Fibroblast of lung (primary cell): ENCODE results near the gene TOLLIP. TPM values are rescaled to one million over a fixed set of nuclear protein-coding genes. Genes with fewer than 3 reads are reported as not detected.

Experiments
- DNase-seq, 2 donors: peaks; one replicate each; pipeline versions ENCODE4 v3.0.0 to v3.0.0-alpha.2; 2010; ENCODE audit warnings: low read depth in 2 of 2
- H2AFZ ChIP-seq: 2 replicates; pipeline ENCODE4 v1.5.1; 2012; ENCODE audit warnings: low read length, control low read depth, inconsistent platforms
- H3K27ac ChIP-seq: 2 replicates; pipeline ENCODE4 v1.5.1; 2011; ENCODE audit warnings: low read length, control low read depth; ENCODE audit not compliant: insufficient read depth
- H3K27me3 ChIP-seq: 2 replicates; pipeline ENCODE4 v1.5.1; 2011; ENCODE audit warnings: mild to moderate bottlenecking, low read length; ENCODE audit not compliant: control insufficient read depth, insufficient read depth
- H3K36me3 ChIP-seq: 2 replicates; pipeline ENCODE4 v1.5.1; 2011; ENCODE audit warnings: low read length; ENCODE audit not compliant: control insufficient read depth, insufficient read depth
- H3K4me1 ChIP-seq: 2 replicates; pipeline ENCODE4 v1.5.1; 2011; ENCODE audit warnings: low read length; ENCODE audit not compliant: control insufficient read depth, insufficient read depth; ENCODE audit errors: extremely low read depth
- H3K4me2 ChIP-seq: 2 replicates; pipeline ENCODE4 v1.5.1; 2011; ENCODE audit warnings: low read length, control low read depth; ENCODE audit not compliant: insufficient read depth; ENCODE audit errors: extremely low read depth
- H3K4me3 ChIP-seq, 4 experiments: fragments of 200-600 bp in 1 of 4; sonication (generic) in 1 of 4; replicated peaks in 1 of 4; 2 replicates each; pipeline ENCODE4 v1.5.1; 2011 to 2016; ENCODE audit warnings: low read length in 4 of 4, low read depth in 3 of 4, mild to moderate bottlenecking in 3 of 4, control low read depth in 2 of 4, inconsistent platforms in 1 of 4, mixed read lengths in 1 of 4; ENCODE audit not compliant: insufficient read depth in 1 of 4; ENCODE audit errors: control extremely low read depth in 1 of 4
- H3K79me2 ChIP-seq: 2 replicates; pipeline ENCODE4 v1.5.1; 2012; ENCODE audit warnings: mild to moderate bottlenecking, low read length, inconsistent platforms; ENCODE audit not compliant: control insufficient read depth, insufficient read depth
- H3K9ac ChIP-seq: 2 replicates; pipeline ENCODE4 v1.5.1; 2011; ENCODE audit warnings: mild to moderate bottlenecking, low read length, control low read depth; ENCODE audit not compliant: insufficient read depth
- H3K9me3 ChIP-seq: 2 replicates; pipeline ENCODE4 v1.5.1; 2012; ENCODE audit warnings: low read depth, low read length; ENCODE audit not compliant: control insufficient read depth, insufficient read depth
- H4K20me1 ChIP-seq: 2 replicates; pipeline ENCODE4 v1.5.1; 2011; ENCODE audit warnings: low read length; ENCODE audit not compliant: control insufficient read depth, insufficient read depth; ENCODE audit errors: extremely low read depth
- EZH2 ChIP-seq: IDR thresholded peaks from 2 replicates; pipeline ENCODE4 v1.5.1; 2012; ENCODE audit warnings: low read length, control low read depth, mild to moderate bottlenecking; ENCODE audit errors: missing control alignments
- polyA plus RNA-seq, 2 donors: library from polyadenylated mRNA; depleted of rRNA in 1 of 2; stranded (reverse) in 1 of 2; unstranded in 1 of 2; fragments of >200 nt; gene quantifications; 2 replicates each; pipeline ENCODE4 v1.2.1, GENCODE V29; 2011 to 2012; ENCODE audit warnings: missing spikeins in 1 of 2
- total RNA-seq: library from RNA; depleted of rRNA; stranded (reverse); fragments of >200 nt; gene quantifications from 2 replicates; pipeline ENCODE4 v1.2.1, GENCODE V29; 2014
- TF ChIP-seq, protein P1 (sequence below), 2 donors: IDR thresholded peaks in 1 of 2; conservative IDR thresholded peaks in 1 of 2; 1 replicate in 1 of 2; 2 replicates in 1 of 2; pipeline ENCODE4 v1.5.1; 2011 to 2012; ENCODE audit warnings: low read length in 2 of 2, control low read depth in 1 of 2, inconsistent platforms in 1 of 2, low read depth in 1 of 2, mild to moderate bottlenecking in 1 of 2

TOLLIP gene
- total and polyA plus RNA-seq, 2 donors (not counting 1 experiment from before 2014, with no cell fraction given): 28.4 to 34.6 TPM

DNA sequence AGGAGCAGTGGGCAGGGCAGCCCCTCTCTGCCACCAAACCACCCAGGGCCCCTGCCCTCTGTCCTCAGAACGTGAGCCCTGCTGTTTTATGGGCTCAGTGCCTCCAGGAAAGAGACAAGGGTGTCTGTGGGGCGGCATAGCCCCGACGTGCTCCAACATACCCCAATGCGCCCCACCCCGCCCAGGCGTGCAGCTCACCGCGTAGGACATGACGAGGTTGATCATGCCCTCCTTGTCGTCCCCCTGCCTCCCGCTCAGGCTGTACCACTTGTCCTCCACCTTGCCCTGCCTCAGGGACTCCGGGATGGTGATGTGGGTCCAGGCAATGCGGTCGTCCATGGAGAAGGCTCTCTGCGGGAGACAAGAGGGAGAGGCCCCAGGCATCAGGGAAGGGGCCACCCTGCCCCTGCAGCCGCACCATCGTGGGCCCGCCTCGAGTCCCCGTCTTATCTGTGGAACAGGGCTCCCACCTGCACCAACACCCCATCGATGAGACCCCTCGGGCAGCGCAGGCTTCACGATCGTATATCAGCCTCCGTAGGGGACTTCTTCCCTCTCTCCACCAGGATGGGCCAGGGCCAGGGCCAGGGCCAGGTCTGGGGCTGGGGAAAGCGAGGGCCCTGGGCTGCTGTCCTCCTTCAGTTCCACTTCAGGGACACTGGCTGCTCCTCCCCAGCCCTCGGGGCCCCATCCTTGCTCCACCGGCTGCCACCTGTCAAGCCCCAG, 20.8 kb downstream of the TOLLIP start:
- H3K4me1 ChIP-seq: no peaks in the 10 kb centered on the region
- H2AFZ ChIP-seq: no peak overlapping the region
- no peak overlapping the region for H3K9ac ChIP-seq
- no peaks in the 10 kb centered on the region for H4K20me1 ChIP-seq
- TF ChIP-seq, protein P1, sequence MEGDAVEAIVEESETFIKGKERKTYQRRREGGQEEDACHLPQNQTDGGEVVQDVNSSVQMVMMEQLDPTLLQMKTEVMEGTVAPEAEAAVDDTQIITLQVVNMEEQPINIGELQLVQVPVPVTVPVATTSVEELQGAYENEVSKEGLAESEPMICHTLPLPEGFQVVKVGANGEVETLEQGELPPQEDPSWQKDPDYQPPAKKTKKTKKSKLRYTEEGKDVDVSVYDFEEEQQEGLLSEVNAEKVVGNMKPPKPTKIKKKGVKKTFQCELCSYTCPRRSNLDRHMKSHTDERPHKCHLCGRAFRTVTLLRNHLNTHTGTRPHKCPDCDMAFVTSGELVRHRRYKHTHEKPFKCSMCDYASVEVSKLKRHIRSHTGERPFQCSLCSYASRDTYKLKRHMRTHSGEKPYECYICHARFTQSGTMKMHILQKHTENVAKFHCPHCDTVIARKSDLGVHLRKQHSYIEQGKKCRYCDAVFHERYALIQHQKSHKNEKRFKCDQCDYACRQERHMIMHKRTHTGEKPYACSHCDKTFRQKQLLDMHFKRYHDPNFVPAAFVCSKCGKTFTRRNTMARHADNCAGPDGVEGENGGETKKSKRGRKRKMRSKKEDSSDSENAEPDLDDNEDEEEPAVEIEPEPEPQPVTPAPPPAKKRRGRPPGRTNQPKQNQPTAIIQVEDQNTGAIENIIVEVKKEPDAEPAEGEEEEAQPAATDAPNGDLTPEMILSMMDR (conservative IDR thresholded peaks at IDR 0.05 in 1 of 2, IDR thresholded peaks at IDR 0.05 in 1 of 2; ENCODE audit: low read depth in 1 of 2, low read length in 2 of 2): no peak
- TF ChIP-seq EZH2: no peak
- no peak for DNase-seq
- H3K9me3 ChIP-seq: no peaks in the 10 kb centered on the region
- H3K27me3 ChIP-seq: no peaks in the 10 kb centered on the region
- H3K4me3 ChIP-seq: no peak overlapping the region
- H3K36me3 ChIP-seq: peaks cover 22% of the 10 kb centered on the region
- H3K27ac ChIP-seq: no peak overlapping the region
- H3K4me2 ChIP-seq: no peak overlapping the region
- H3K79me2 ChIP-seq: no peaks in the 10 kb centered on the region

DNA sequence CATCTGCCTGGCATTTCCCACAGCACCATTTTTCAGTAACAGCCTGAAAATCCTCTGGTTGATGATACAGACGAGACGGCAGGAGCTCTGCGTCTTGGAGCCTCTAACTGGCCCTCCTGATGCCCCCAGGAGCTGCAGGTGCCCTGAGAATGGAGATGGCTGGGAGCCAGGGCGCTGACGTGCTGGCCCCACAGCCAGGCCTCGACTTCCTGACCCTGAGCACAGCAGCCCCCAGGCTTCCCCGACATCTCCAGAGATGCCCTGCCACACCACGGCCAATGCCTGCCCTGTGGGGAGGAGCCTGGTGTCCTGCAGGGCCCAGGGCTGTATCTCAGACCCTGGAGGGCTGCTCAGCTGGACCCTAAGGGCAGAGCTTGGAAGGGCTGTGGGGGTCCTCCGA, 21.5 kb downstream of the TOLLIP start:
- TF ChIP-seq EZH2: no peak
- TF ChIP-seq, protein P1 (conservative IDR thresholded peaks at IDR 0.05 in 1 of 2, IDR thresholded peaks at IDR 0.05 in 1 of 2; ENCODE audit: low read depth in 1 of 2, low read length in 2 of 2): no peak

DNA sequence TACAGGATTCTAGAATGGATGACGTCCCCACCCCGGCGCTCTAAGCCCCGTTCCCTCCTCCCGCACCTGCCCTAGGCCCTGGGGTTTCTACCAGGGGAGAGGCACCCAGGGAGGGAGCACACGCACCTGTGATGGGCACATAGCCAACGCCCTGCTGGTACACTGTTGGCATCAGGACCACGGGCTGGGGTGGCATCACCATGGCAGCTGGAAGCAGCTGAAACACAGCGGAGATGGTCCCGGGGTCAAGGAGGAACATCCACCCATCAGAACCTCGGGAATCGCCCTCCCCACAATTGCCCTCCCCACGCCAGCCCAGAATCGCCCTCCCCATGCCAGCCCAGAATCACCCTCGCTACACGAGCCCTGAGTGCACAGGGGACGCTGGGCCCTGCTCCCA, 23.6 kb downstream of the TOLLIP start:
- H3K79me2 ChIP-seq: no peaks in the 10 kb centered on the region
- H3K36me3 ChIP-seq: peaks cover 25% of the 10 kb centered on the region
- H4K20me1 ChIP-seq: no peaks in the 10 kb centered on the region

More for the DNA sequence above, 21.5 kb downstream of the TOLLIP start:
- Histone ChIP-seq H3K9ac (no peak overlapping the region), H4K20me1 (no peaks in the 10 kb centered on the region), H3K27ac (no peak overlapping the region), H3K4me1 (no peaks in the 10 kb centered on the region), H3K79me2 (no peaks in the 10 kb centered on the region), H3K4me2 (no peak overlapping the region), H3K4me3 (no peak overlapping the region), H3K9me3 (no peaks in the 10 kb centered on the region), H3K36me3 (peaks cover 23% of the 10 kb centered on the region), H2AFZ (no peak overlapping the region), H3K27me3 (no peaks in the 10 kb centered on the region)
- no peak for DNase-seq

More for the DNA sequence above, 23.6 kb downstream of the TOLLIP start:
- Histone ChIP-seq H3K4me2 (no peak overlapping the region), H2AFZ (no peak overlapping the region), H3K27ac (no peak overlapping the region), H3K27me3 (no peaks in the 10 kb centered on the region), H3K4me1 (no peaks in the 10 kb centered on the region), H3K4me3 (no peak overlapping the region), H3K9ac (no peak overlapping the region), H3K9me3 (no peaks in the 10 kb centered on the region)
- DNase-seq: no peak
- TF ChIP-seq, protein P1 (conservative IDR thresholded peaks at IDR 0.05 in 1 of 2, IDR thresholded peaks at IDR 0.05 in 1 of 2; ENCODE audit: low read depth in 1 of 2, low read length in 2 of 2): no peak
- no peak for TF ChIP-seq EZH2
